HepG2 (cell line): ENCODE results near the gene CRYBA2.

Source experiments
- ARHGAP35 ChIP-seq: sonication (generic); formaldehyde crosslinking; IDR thresholded peaks from 2 replicates; pipeline ENCODE4 v1.9.0; 2022; ENCODE audit warnings: mild to moderate bottlenecking, inconsistent platforms, moderate library complexity, missing genetic modification reagents, borderline replicate concordance
- JUND ChIP-seq: sonication (generic); formaldehyde crosslinking; IDR thresholded peaks from 2 replicates; pipeline ENCODE4 v1.8.0; 2022; ENCODE audit warnings: mild to moderate bottlenecking, missing genetic modification reagents
- MEIS1 ChIP-seq: sonication (generic); formaldehyde crosslinking; IDR thresholded peaks from 2 replicates; pipeline ENCODE4 v1.9.0; 2021; ENCODE audit warnings: mild to moderate bottlenecking, missing genetic modification reagents, moderate library complexity, borderline replicate concordance
- SMC3 ChIP-seq: IDR thresholded peaks from 2 replicates; pipeline ENCODE4 v1.6.1; 2011; ENCODE audit warnings: low read length, improper control_type of control experiment
- SP1 ChIP-seq, 2 experiments: fragments of 450-650 bp in 1 of 2; sonication (generic) in 1 of 2; formaldehyde crosslinking in 1 of 2; IDR thresholded peaks; 2 replicates each; pipeline versions ENCODE4 v1.4.0 to v1.6.1; 2016 to 2020; ENCODE audit warnings: missing genetic modification reagents in 1 of 2
- SRF ChIP-seq: IDR thresholded peaks from 2 replicates; pipeline ENCODE4 v1.6.1; 2011; ENCODE audit warnings: mild to moderate bottlenecking, low read depth, low read length, moderate library complexity
- ZNF549 ChIP-seq: sonication (generic); formaldehyde crosslinking; IDR thresholded peaks from 2 replicates; pipeline ENCODE4 v1.5.0; 2020; ENCODE audit warnings: missing genetic modification reagents
- ZNF563 ChIP-seq: sonication (generic); formaldehyde crosslinking; IDR thresholded peaks from 2 replicates; pipeline ENCODE4 v1.8.0; 2022; ENCODE audit warnings: mild to moderate bottlenecking, moderate library complexity, missing genetic modification reagents
- ZSCAN12 ChIP-seq: sonication (generic); formaldehyde crosslinking; IDR thresholded peaks from 2 replicates; pipeline ENCODE4 v1.9.0; 2021; ENCODE audit warnings: mild to moderate bottlenecking, missing genetic modification reagents
- TF ChIP-seq, protein P1 (sequence below): sonication (generic); formaldehyde crosslinking; IDR thresholded peaks from 2 replicates; pipeline ENCODE4 v1.5.0; 2020; ENCODE audit warnings: mild to moderate bottlenecking, missing genetic modification reagents, moderate library complexity
- TF ChIP-seq, protein P2 (sequence below), 2 experiments: IDR thresholded peaks; 2 replicates each; pipeline ENCODE4 v1.6.1; 2011 to 2012; ENCODE audit warnings: low read length in 2 of 2, borderline replicate concordance in 1 of 2, low read depth in 1 of 2, mild to moderate bottlenecking in 1 of 2, moderate library complexity in 1 of 2
- TF ChIP-seq, protein P3 (sequence below): sonication (generic); formaldehyde crosslinking; IDR thresholded peaks from 2 replicates; pipeline ENCODE4 v1.8.0; 2022; ENCODE audit warnings: mild to moderate bottlenecking, missing genetic modification reagents; ENCODE audit not compliant: insufficient replicate concordance

DNA sequence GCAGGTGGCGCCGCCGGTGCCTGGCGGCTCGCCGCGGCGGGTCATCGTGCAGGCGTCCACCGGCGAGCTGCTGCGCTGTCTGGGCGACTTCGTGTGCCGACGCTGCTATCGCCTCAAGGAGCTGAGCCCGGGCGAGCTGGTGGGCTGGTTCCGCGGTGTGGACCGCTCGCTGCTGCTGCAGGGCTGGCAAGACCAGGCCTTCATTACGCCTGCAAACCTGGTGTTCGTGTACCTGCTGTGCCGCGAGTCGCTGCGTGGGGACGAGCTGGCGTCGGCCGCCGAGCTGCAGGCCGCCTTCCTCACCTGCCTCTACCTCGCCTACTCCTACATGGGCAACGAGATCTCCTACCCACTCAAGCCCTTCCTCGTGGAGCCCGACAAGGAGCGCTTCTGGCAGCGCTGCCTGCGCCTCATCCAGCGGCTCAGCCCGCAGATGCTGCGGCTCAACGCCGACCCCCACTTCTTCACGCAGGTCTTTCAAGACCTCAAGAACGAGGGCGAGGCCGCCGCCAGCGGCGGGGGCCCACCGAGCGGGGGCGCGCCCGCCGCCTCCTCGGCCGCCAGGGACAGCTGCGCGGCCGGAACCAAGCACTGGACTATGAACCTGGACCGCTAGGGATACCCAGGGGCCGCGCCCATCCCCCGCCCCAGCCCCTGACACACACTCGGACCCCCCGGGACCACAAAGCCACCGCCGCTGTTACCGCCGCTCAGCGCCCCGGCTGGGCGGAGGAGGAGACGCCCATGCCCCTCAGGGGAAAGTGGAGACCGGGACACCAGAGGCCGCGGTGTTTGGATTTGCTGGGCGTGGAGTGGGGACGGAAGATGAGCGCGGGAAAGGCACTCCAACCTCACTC lies 32.7 kb downstream of the CRYBA2 start:
- TF ChIP-seq ARHGAP35 (no peak), JUND (CRISPR knock-in tag) (no peak), ZNF563 (CRISPR knock-in tag) (no peak), SRF (no peak), SP1 (IDR thresholded peaks at IDR 0.05) (no peak), SP1 (CRISPR knock-in tag; IDR thresholded peaks at IDR 0.05) (no peak), ZNF549 (CRISPR knock-in tag) (no peak), MEIS1 (CRISPR knock-in tag) (no peak), ZSCAN12 (no peak), SMC3 (no peak)
- TF ChIP-seq, protein P1, sequence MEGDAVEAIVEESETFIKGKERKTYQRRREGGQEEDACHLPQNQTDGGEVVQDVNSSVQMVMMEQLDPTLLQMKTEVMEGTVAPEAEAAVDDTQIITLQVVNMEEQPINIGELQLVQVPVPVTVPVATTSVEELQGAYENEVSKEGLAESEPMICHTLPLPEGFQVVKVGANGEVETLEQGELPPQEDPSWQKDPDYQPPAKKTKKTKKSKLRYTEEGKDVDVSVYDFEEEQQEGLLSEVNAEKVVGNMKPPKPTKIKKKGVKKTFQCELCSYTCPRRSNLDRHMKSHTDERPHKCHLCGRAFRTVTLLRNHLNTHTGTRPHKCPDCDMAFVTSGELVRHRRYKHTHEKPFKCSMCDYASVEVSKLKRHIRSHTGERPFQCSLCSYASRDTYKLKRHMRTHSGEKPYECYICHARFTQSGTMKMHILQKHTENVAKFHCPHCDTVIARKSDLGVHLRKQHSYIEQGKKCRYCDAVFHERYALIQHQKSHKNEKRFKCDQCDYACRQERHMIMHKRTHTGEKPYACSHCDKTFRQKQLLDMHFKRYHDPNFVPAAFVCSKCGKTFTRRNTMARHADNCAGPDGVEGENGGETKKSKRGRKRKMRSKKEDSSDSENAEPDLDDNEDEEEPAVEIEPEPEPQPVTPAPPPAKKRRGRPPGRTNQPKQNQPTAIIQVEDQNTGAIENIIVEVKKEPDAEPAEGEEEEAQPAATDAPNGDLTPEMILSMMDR = no peak
- TF ChIP-seq, protein P2, sequence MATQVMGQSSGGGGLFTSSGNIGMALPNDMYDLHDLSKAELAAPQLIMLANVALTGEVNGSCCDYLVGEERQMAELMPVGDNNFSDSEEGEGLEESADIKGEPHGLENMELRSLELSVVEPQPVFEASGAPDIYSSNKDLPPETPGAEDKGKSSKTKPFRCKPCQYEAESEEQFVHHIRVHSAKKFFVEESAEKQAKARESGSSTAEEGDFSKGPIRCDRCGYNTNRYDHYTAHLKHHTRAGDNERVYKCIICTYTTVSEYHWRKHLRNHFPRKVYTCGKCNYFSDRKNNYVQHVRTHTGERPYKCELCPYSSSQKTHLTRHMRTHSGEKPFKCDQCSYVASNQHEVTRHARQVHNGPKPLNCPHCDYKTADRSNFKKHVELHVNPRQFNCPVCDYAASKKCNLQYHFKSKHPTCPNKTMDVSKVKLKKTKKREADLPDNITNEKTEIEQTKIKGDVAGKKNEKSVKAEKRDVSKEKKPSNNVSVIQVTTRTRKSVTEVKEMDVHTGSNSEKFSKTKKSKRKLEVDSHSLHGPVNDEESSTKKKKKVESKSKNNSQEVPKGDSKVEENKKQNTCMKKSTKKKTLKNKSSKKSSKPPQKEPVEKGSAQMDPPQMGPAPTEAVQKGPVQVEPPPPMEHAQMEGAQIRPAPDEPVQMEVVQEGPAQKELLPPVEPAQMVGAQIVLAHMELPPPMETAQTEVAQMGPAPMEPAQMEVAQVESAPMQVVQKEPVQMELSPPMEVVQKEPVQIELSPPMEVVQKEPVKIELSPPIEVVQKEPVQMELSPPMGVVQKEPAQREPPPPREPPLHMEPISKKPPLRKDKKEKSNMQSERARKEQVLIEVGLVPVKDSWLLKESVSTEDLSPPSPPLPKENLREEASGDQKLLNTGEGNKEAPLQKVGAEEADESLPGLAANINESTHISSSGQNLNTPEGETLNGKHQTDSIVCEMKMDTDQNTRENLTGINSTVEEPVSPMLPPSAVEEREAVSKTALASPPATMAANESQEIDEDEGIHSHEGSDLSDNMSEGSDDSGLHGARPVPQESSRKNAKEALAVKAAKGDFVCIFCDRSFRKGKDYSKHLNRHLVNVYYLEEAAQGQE (IDR thresholded peaks at IDR 0.05; ENCODE audit: borderline replicate concordance in 1 of 2, low read depth in 1 of 2, low read length in 2 of 2) = no peak; a peak in 2 of 4 replicates
- TF ChIP-seq, protein P3, sequence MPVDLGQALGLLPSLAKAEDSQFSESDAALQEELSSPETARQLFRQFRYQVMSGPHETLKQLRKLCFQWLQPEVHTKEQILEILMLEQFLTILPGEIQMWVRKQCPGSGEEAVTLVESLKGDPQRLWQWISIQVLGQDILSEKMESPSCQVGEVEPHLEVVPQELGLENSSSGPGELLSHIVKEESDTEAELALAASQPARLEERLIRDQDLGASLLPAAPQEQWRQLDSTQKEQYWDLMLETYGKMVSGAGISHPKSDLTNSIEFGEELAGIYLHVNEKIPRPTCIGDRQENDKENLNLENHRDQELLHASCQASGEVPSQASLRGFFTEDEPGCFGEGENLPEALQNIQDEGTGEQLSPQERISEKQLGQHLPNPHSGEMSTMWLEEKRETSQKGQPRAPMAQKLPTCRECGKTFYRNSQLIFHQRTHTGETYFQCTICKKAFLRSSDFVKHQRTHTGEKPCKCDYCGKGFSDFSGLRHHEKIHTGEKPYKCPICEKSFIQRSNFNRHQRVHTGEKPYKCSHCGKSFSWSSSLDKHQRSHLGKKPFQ (CRISPR knock-in tag) = no peak
